CD4-positive, alpha-beta T cell treated with Interleukin-4 for 4 hours (primary cell): Measurements from ENCODE around the gene ARFIP1.
"Not testable (repeated sequence)": the region's sequence is repeated elsewhere in the genome, so short reads cannot be mapped to it uniquely, and the experiment has no call there.

Experiments used
- DNase-seq: peaks from one replicate; pipeline ENCODE4 v3.0.0-alpha.2; 2020

ARFIP1 gene

GRCh38 chr4:152779513-152780266 is at the start of gene ARFIP1, which contains the start of gene TIGD4:
Gene ARFIP1, plus strand, starts transcription at chr4:152779954. Its CDS starts 49,680 bp downstream, at chr4:152829634.
Gene TIGD4, minus strand, starts transcription at chr4:152779730. Its CDS starts 8,726 bp downstream, at chr4:152771004.
- peak; percentile 95 for DNase-seq

GRCh38 chr4:152731997-152732396 is 47.8 kb upstream of the ARFIP1 start:
- DNase-seq: no peak

GRCh38 chr4:152734015-152734698 is 45.6 kb upstream of the ARFIP1 start:
- no peak for DNase-seq

- DNase-seq: no peak
Measured at GRCh38 chr4:152734699-152735050, 45.1 kb upstream of the ARFIP1 start.

GRCh38 chr4:152735396-152735859 is 44.3 kb upstream of the ARFIP1 start:
- DNase-seq: peak; percentile 34

GRCh38 chr4:152735906-152736305 is 43.8 kb upstream of the ARFIP1 start:
- DNase-seq: no peak

- no peak for DNase-seq
Measured at GRCh38 chr4:152738827-152739226, 40.9 kb upstream of the ARFIP1 start.

- no peak for DNase-seq
Measured at GRCh38 chr4:152747444-152747843, 32.3 kb upstream of the ARFIP1 start.

GRCh38 chr4:152748619-152749018 is 31.1 kb upstream of the ARFIP1 start:
- no peak for DNase-seq

GRCh38 chr4:152763796-152764195 is 16.0 kb upstream of the ARFIP1 start:
- no peak for DNase-seq

GRCh38 chr4:152765069-152765737 is 14.6 kb upstream of the ARFIP1 start:
- not testable (repeated sequence) for DNase-seq

GRCh38 chr4:152771741-152772533 is 7.8 kb upstream of the ARFIP1 start:
- no peak for DNase-seq

GRCh38 chr4:152773339-152773738 is 6.4 kb upstream of the ARFIP1 start:
- DNase-seq: no peak

- no peak for DNase-seq
Measured at GRCh38 chr4:152773953-152774352, 5.8 kb upstream of the ARFIP1 start.

GRCh38 chr4:152776352-152776751 is 3.4 kb upstream of the ARFIP1 start:
- DNase-seq: no peak

GRCh38 chr4:152777488-152777887 is 2.3 kb upstream of the ARFIP1 start:
- no peak for DNase-seq

- DNase-seq: peak; percentile 24
Measured at GRCh38 chr4:152778656-152779512, 870 bp upstream of the ARFIP1 start.

GRCh38 chr4:152780267-152780778 is 569 bp downstream of the ARFIP1 start:
- no peak for DNase-seq

GRCh38 chr4:152784490-152785350 is 5.0 kb downstream of the ARFIP1 start:
- DNase-seq: no peak
